Mesothelial cell of epicardium (in vitro differentiated cells): ENCODE results near the gene PDCD1LG2. TPM values are rescaled to one million over a fixed set of nuclear protein-coding genes. Genes with fewer than 3 reads are reported as not detected.

Experiments used
- DNase-seq, 2 experiments: peaks; one replicate each; pipeline ENCODE4 v3.0.0; 2021; ENCODE audit warnings: low spot score in 2 of 2; ENCODE audit not compliant: unreplicated experiment in 2 of 2
- H3K27ac Mint-ChIP-seq: 2 replicates; pipeline ENCODE4 v1.8.0; 2021; ENCODE audit warnings: mixed read lengths
- H3K27me3 Mint-ChIP-seq: 2 replicates; pipeline ENCODE4 v1.8.0; 2021; ENCODE audit warnings: low read depth, mixed read lengths
- H3K36me3 Mint-ChIP-seq: 2 replicates; pipeline ENCODE4 v1.8.0; 2021; ENCODE audit warnings: mixed read lengths
- H3K4me1 Mint-ChIP-seq: 2 replicates; pipeline ENCODE4 v1.8.0; 2021; ENCODE audit warnings: mixed read lengths
- H3K4me3 Mint-ChIP-seq: 2 replicates; pipeline ENCODE4 v1.8.0; 2021; ENCODE audit warnings: mild to moderate bottlenecking, moderate library complexity, mixed read lengths
- H3K9me3 Mint-ChIP-seq: 2 replicates; pipeline ENCODE4 v1.8.0; 2021; ENCODE audit warnings: mixed read lengths
- total RNA-seq: library from RNA; stranded (reverse); gene quantifications from 3 replicates; pipeline ENCODE4 v1.2.1, GENCODE V29; 2021
- TF ChIP-seq, protein P1 (sequence below): fragments of 200-600 bp; sonication (generic); IDR thresholded peaks from one replicate; pipeline ENCODE4 v1.5.0; 2021; ENCODE audit warnings: antibody characterized with exemption; ENCODE audit not compliant: unreplicated experiment

The PDCD1LG2 gene
- total RNA-seq, 1 donor from 2014 or later, result not detected

DNA sequence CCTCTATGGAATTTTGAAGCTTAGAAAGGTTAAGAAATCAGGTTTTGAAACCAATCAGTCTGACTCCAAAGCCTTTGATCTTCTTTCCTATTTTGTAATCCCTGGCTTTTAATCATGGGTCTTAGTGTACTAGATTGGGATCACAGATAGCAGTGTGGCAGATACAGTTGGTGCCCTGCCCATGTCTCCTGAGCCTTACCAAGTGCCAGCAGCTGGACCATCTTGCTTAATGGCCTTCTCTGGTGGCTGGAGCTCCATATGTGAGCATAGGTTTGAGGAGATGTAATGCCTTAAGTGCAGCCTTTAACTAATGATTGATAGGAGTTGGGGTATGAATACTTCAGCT is 101.8 kb downstream of the PDCD1LG2 start:
- no peaks in the 10 kb centered on the region for H3K9me3 Mint-ChIP-seq

DNA sequence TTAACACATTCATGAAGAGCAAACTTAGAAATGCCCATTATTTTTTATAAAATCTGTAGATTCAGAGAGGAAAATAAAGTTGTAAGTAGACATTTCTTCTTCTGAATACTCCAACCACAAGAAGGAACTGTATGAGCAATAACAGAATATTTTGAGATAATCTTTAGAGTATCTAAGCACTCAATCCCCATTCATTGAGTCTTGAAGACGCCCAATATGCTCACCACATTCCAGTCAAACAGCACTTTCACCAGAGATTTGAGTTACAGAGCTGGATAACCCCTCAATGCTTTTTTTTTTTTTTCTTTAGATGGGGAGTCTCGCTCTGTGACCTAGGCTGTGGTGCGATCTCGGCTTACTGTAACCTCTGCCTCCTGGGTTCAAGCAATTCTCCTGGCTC is 103.9 kb downstream of the PDCD1LG2 start:
- DNase-seq, result no peak
- TF ChIP-seq, protein P1, sequence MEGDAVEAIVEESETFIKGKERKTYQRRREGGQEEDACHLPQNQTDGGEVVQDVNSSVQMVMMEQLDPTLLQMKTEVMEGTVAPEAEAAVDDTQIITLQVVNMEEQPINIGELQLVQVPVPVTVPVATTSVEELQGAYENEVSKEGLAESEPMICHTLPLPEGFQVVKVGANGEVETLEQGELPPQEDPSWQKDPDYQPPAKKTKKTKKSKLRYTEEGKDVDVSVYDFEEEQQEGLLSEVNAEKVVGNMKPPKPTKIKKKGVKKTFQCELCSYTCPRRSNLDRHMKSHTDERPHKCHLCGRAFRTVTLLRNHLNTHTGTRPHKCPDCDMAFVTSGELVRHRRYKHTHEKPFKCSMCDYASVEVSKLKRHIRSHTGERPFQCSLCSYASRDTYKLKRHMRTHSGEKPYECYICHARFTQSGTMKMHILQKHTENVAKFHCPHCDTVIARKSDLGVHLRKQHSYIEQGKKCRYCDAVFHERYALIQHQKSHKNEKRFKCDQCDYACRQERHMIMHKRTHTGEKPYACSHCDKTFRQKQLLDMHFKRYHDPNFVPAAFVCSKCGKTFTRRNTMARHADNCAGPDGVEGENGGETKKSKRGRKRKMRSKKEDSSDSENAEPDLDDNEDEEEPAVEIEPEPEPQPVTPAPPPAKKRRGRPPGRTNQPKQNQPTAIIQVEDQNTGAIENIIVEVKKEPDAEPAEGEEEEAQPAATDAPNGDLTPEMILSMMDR, result no peak
- H3K4me1 Mint-ChIP-seq, result no peaks in the 10 kb centered on the region
- no peaks in the 10 kb centered on the region for H3K36me3 Mint-ChIP-seq
- no peak overlapping the region for H3K4me3 Mint-ChIP-seq
- H3K27ac Mint-ChIP-seq, result no peak overlapping the region
- no peaks in the 10 kb centered on the region for H3K27me3 Mint-ChIP-seq
- no peaks in the 10 kb centered on the region for H3K9me3 Mint-ChIP-seq

More for the DNA sequence above, 101.8 kb downstream of the PDCD1LG2 start:
- H3K4me1 Mint-ChIP-seq, result no peaks in the 10 kb centered on the region
- H3K36me3 Mint-ChIP-seq, result no peaks in the 10 kb centered on the region
- no peaks in the 10 kb centered on the region for H3K27me3 Mint-ChIP-seq
- TF ChIP-seq, protein P1, result no peak
- DNase-seq, result no peak
- no peak overlapping the region for H3K27ac Mint-ChIP-seq
- no peak overlapping the region for H3K4me3 Mint-ChIP-seq

DNA sequence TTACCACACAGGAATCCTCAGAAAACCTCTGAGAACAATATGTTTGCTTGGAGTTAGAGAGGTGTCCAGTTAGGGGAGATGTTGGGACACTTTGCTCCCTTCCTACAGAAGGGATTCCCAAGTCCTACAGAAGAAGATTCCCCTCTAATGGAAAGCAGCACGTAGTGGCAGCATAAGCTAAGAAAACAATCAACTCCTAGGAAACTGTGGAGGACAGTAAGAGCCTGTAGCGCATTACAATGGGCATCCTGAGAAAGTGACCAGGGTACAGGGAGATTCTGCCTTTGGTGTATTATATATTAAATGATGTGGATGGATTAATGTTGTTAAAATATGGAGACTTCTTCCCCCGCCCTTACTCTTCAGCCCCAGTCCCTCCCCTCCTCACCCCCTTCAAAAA is 104.7 kb downstream of the PDCD1LG2 start:
- no peak overlapping the region for H3K4me3 Mint-ChIP-seq
- TF ChIP-seq, protein P1, result no peak
- no peaks in the 10 kb centered on the region for H3K36me3 Mint-ChIP-seq
- H3K9me3 Mint-ChIP-seq, result no peaks in the 10 kb centered on the region
- no peaks in the 10 kb centered on the region for H3K27me3 Mint-ChIP-seq
- no peaks in the 10 kb centered on the region for H3K4me1 Mint-ChIP-seq
- no peak overlapping the region for H3K27ac Mint-ChIP-seq
- DNase-seq, result no peak

DNA sequence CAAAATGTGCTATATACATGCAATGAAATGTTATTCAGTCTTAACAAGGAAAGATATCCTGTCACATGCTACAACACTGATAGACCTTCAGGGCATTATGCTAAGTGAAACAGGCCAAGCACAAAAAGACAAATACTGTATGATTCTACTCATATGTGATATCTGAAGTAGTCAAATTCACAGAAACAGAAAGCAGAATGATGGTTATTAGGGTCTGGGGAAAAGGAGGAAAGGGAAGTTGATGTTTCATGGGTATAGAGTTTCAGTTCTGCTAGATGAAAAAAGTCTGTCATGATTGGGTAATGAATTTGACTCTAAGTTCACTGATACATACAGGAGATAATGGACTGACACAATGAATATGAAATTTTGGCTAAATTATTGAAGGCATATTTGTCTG is 107.4 kb downstream of the PDCD1LG2 start:
- Mint-ChIP-seq H3K27me3 (no peaks in the 10 kb centered on the region), H3K4me1 (no peaks in the 10 kb centered on the region), H3K9me3 (no peaks in the 10 kb centered on the region), H3K27ac (no peak overlapping the region), H3K36me3 (no peaks in the 10 kb centered on the region), H3K4me3 (no peak overlapping the region)
- TF ChIP-seq, protein P1, result no peak
- no peak for DNase-seq

DNA sequence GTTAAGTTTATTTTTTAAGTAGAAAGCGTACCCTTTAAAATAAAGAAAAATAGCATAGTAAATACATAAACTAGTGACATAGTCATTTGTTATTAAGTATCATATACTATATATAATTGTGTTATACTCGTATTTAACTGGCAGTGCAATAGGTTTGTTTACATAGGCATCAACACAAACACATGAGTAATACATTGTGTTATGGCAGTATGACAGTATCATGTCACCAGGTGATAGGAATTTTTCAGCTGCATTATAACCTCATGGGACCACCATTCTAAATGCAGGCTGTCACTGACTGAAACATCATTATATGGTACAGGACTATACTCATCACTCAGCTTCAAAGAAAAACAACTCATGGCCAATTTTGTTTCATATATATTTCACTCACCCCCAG is 110.2 kb downstream of the PDCD1LG2 start:
- Mint-ChIP-seq H3K9me3 (no peaks in the 10 kb centered on the region), H3K27ac (no peak overlapping the region), H3K27me3 (no peaks in the 10 kb centered on the region), H3K4me1 (no peaks in the 10 kb centered on the region), H3K36me3 (no peaks in the 10 kb centered on the region), H3K4me3 (no peak overlapping the region)
- TF ChIP-seq, protein P1, result no peak
- no peak for DNase-seq

Other genes with a start within 250 kb of the PDCD1LG2 start
- 2.8 to 3.8 TPM (median 3.4 TPM) in 3 replicates for gene RLN2, start 205.8 kb upstream of the PDCD1LG2 start, total RNA-seq
- gene RLN1, start 170.7 kb upstream of the PDCD1LG2 start, total RNA-seq, result 0.75 to 0.88 TPM (median 0.80 TPM) in 3 replicates
- 18.2 to 21.7 TPM (median 19.6 TPM) in 3 replicates for gene PLGRKT, start 72.6 kb upstream of the PDCD1LG2 start, total RNA-seq
- gene CD274, start 60.0 kb upstream of the PDCD1LG2 start, total RNA-seq, result 0.20 to 0.38 TPM (median 0.29 TPM) in 3 replicates
- gene RIC1, start 118.6 kb downstream of the PDCD1LG2 start, total RNA-seq, result 36.4 to 39.2 TPM (median 37.5 TPM) in 3 replicates